Activated T-cell treated with anti-CD3 and anti-CD28 coated beads for 1 hour (primary cell): ENCODE data around the gene GGA1.
"Not testable (repeated sequence)": the region's sequence is repeated elsewhere in the genome, so short reads cannot be mapped to it uniquely, and the experiment has no call there.

ENCODE experiments used
- DNase-seq: peaks from one replicate; pipeline ENCODE4 v3.0.0-alpha.2; 2020; ENCODE audit warnings: low read depth

GGA1 gene

DNA sequence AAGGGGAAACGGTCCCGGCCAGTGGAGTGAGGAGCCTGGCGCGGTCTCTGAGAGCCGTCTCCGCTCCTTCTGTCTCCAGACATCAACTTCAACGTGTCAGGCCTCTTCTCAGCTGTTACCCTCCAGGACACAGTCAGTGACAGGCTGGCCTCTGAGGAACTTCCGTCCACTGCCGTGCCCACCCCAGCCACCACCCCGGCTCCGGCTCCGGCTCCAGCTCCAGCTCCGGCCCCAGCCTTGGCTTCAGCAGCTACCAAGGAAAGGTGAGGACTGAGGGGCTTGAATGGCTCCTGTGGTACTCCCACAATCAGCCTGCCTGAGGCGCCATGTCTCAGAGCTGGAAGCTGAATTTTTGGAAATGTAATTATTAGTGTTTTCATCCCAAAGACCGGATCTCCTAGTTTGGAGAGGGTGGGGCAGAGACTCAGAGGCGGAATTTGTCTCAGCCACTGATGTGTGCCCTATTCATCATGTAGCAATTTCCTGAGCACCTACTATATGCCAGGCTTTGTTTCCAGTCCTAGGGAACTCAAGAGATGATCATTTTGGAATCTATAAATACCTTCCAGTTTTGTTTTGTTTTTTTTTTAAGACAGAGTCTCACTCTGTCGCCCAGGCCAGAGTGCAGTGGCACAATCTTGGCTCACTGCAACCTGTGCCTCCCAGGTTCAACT, 42.0 kb downstream of the GGA1 start:
- no peak for DNase-seq

- no peak for DNase-seq
Observed at GRCh38 chr22:37654563-37655251, 46.1 kb downstream of the GGA1 start.

GRCh38 chr22:37655252-37655563, 46.6 kb downstream of the GGA1 start:
- DNase-seq, result no peak

DNA sequence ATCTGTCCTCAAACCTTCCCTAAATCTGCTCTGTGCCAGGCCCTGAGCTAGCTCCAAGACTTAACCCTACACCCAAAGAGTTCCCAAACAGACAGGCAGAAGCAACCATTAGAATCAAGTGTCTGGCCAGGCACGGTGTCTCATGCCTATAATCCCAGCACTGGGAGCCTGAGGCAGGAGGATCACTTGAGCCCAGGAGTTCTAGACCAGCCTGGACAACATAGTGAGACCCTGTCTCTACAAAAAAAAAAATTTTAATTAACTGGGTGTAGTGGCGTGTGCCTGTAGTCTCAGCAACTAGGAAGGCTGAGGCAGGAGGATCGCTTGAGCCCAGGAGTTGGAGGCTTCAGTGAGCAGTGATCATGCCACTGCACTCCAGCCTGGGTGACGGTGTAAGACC, 47.9 kb downstream of the GGA1 start:
- not testable (repeated sequence) for DNase-seq

DNA sequence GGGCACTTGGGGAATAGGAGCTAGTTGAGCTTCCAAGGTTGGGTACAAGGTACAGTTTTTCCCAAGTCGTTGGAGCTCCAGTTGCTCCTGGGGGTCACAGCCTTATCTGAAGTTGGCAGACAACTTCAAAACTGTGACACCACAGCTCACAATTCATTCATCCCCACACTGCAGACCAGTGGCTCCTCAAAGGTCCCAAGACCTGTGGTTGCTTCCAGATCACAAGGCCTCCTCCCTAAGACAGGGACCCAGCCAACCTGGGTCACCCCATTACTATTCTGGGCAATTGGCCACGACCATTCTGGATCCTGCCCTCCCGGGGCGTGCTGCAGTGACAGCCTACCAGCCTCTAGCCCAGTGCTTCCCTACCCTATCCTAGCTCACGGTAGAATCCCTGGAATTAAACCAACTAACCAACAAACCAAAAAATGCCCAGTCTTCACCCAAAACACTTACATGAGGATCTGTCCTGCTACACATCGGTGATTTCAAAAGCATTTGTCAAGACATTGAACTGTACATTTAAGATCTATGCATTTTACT, 49.0 kb downstream of the GGA1 start:
- DNase-seq, result no peak

DNA sequence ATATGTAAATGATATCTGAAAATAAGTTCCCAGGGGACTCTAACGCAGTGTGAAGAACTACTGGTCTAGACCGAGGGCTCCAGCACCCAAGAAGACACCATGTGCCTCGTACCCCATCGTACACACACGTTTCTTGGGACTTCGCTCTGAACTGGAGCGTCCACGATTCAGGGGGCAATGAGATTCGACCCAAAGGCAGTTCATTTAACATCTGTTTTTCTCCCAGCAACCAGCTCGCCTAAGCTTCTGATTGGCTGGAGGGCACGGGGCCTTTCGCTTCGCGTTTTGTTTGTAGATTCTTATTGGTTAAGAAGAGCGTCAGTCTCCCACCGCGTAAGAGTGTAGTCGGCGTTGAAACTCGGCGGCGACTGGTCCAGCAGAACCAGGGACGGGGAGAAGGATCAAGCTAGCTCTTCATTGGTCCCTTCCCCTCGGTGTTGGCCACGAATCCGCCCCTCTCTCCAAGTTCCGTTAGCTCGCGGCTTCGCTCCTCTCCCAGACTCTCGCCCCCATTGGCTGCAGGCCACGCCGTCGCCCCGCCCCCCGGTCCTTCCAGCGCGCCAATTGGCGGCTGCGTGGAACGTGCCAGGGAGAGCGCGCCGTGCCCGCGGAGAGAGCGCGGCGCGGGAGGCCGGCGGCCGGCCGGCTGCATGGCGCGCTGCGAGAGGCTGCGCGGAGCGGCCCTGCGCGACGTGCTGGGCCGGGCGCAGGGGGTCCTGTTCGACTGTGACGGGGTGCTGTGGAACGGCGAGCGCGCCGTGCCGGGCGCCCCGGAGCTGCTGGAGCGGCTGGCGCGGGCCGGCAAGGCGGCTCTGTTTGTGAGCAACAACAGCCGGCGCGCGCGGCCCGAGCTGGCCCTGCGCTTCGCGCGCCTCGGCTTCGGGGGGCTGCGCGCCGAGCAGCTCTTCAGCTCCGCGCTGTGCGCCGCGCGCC, 49.8 kb downstream of the GGA1 start, which contains the start of gene PDXP:
PDXP (plus strand) TSS at position 591 of the 933 bp plus-strand sequence; CDS start at position 651, 60 bp downstream.
- peak; percentile 99 for DNase-seq

DNA sequence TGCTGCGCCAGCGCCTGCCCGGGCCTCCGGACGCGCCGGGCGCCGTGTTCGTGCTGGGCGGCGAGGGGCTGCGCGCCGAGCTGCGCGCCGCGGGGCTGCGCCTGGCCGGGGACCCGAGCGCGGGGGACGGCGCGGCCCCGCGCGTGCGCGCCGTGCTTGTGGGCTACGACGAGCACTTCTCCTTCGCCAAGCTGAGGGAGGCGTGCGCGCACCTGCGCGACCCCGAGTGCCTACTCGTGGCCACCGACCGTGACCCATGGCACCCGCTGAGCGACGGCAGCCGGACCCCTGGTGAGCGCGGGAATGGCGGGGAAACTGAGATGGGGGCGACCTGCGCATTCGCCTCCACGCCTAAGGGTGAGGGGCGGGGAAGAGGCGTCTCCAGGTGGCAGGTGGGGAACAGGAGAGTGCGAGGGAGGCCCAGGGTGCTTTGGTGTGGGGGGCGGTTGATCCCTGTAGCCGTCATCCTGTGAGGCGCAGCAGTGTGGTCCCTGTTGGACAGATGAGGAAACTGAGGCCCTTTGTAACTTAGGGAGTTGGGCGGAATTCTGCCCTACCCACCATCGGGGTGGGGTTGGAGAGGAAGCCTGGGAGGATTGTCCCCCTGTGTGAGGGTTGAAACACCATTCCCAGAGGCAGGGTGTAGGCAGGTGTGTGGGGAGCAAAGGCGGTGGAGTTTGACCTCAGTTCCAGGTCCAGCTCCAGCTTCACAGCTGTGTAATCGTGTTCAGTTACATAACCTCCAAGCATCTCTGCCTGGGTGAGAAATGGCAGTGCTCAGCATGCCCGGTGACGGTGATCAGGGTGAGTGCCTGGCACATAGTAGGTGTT, 50.6 kb downstream of the GGA1 start:
- DNase-seq, result no peak

- no peak for DNase-seq
Observed at GRCh38 chr22:37659897-37660708, 51.5 kb downstream of the GGA1 start.

DNA sequence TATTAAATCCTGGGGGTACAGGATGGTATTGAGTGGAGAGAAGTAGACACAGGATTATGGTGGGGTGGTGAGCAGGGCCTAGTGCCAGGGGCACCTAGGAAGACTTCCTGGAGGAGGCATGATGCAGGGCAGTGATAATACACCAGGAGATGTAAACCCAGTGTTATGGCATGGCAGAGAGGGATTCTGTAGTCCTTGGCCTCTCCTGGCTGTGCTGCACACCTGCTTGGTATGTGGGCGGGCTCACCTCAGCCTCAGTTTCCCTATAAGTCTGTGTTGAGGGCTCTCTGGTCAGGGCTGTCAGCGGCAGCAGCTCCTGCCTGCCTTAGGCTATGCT, 52.0 kb downstream of the GGA1 start:
- no peak for DNase-seq

DNA sequence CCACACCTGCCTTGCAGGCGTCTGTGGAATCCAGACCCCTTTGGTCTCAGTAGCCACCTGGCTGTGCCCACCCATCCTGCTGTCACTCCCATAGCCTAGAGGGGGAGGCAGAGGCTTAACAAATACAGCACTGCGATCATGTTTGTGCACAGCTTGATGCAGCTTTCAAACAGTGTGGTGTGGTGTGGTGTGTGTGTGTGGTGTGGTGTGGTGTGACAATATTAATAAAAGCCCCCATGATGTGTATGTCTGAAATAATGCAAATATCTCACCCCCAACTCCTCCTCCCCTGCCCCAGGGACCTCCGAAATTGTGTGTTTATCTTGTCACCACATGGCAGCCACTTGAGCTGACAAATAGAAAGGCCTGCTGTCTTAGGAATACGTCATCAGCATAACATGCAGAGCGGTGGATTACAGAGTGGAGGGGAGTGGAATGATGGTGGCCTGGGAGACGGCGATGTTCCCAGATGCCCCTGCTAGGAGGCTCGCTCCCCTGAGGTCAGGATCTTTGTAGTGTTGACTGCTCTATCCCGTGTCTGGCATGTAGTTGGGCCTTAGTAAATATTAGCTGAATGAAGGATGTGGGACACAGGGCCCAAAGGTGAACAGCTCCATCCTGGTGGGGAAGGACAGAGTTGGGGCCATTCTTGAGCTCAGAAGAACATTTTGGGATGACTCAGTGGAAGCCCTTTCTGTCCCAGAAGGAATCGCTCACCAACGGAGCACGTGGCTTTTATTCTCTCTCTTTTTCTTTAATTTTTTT, 52.7 kb downstream of the GGA1 start:
- DNase-seq, result no peak

DNA sequence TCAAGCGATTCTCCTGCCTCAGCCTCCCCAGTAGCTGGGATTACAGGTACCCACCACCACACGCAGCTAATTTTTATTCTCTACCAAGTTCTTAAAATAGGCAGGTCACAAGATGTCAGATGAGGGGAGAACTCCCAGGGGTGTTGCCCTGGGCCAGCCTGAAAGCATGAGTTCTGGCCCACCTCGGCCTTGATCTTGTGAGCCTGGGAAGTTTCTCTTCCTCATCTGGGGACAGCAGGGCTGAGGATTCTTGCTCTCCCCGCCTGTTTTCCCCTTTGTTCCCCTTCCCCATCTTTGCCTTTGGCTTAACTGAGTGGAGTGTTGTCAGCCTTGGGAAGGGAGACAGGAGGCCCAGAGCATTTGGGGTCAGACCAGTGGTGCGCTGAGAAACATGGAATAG, 53.4 kb downstream of the GGA1 start:
- no peak for DNase-seq

DNA sequence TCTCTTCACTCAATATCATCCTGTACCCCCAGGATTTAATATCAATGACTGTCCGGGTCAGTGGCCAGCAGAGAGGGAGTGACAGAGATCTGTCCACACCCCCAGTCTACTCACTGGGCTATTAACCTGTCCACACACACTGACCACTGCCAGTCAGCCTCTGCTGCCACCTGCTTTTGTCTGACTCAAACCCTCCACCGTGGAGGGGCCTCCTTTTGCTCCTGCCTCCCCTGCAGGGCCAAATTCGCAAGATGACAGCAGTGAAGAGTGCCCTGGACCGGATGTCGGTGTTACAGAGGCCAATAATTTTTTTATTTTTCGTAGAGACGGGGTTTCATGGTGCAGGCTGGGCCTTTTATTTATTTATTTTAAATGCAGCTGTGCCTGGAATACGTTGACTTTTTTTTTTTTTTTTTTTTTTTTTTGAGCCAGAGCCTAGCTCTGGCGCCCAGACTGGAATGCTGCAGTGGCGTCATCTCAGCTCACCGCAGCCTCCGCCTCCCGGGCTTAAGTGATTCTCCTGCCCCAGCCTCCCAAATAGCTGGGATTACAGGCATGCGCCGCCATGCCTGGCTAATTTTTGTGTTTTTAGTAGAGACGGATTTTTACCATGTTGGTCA, 55.0 kb downstream of the GGA1 start:
- no peak for DNase-seq

DNA sequence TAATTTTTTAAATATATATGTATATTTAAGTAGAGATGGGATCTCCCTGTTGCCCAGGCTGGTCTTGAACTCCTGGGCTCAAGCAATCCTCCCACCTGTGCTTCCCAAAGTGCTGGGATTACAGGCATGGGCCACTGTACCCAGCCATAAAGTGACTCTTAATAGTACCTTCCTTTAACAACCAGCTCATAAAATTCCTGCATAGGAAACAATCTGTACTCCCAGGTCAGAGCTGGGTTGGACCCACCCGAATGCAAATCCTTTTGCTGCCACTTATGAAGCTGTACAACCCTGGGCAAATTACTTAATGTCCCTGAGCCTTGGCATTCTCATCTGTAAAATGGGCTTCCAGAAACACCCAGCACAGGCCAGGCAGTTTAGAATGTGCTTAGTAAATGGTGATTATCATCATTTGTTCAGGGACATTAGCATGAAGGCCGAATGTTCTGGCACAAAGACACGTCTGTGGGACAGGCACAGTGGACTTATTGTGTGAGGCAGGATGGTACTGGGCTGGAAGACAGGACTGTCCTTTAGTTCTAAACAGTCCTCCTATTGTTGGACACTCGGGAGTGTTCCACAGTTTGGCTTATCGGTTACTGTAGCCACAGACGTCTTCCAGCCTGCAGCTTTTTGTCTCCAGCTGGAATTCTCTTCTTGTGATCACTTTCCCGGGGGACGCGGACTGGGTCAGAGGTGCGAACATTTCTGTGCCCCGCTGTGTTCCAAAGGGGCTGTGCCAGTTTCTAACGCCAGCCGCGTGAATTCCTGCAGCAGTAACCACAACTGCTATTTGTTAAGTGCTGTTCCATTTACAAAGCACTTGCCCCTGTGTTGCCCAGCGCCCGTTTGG, 55.8 kb downstream of the GGA1 start:
- no peak for DNase-seq

DNA sequence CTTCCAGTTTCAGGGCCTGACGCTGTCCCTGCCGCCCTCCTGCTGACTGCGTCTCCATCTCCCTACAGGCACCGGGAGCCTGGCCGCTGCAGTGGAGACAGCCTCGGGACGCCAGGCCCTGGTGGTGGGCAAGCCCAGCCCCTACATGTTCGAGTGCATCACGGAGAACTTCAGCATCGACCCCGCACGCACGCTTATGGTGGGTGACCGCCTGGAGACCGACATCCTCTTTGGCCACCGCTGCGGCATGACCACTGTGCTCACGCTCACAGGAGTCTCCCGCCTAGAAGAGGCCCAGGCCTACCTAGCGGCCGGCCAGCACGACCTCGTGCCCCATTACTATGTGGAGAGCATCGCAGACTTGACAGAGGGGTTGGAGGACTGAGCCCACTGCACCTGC, 56.9 kb downstream of the GGA1 start:
- no peak for DNase-seq

DNA sequence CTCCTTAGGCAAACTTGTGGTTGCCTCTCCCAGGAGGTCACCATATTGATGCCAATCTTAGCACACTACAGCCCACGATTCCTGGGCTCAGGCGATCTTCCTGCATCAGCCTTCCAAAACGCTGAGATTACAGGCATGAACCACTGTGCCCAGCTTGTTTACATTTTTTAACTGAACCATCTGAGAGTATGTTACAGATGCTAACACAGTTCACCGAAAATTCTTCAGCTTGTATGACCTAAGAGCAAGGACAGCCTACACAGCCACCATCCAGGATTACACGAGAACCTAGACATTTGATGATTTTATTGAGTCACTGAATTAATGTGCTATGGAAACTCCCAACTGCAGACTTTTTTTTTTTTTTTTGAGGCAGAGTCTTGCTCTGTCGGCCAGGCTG, 61.0 kb downstream of the GGA1 start:
- no peak for DNase-seq

- DNase-seq, result no peak
Observed at GRCh38 chr22:37672206-37672919, 63.7 kb downstream of the GGA1 start.

DNA sequence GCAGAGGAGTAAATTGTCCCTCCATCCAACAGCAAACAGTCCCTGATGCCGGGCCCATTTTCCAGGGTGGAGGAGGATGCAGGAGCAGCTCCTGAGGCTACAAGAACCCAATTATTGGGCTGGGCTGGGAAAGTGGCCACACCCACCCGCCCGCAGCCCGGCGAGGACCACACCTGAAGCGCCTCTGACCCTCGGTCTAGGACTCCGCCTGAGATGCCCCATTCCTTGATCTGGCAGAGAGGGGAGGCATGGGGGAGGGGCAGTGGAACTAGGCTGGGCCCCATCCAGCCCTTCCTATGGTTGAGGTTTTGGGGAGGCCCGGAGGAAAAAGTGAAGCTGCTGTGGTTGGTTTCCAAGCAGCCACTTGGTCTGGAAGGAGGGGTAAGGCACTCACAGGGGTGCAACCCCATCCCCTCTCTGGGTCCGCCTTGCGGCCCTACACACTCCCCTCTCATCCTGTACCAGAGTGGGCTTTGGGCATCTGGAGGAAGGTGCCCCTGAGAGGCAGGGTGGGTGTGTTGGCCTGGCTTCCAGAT, 64.4 kb downstream of the GGA1 start:
- DNase-seq, result no peak

- no peak for DNase-seq
Observed at GRCh38 chr22:37674248-37674647, 65.6 kb downstream of the GGA1 start.
